Vagina (tissue), 2 donors: Measurements from ENCODE around the gene RNF144A.

Experiments used
- POLR2A ChIP-seq, 2 donors: fragments of 450-650 bp; IDR thresholded peaks; one replicate each; pipeline ENCODE4 v1.6.1; 2017; ENCODE audit warnings: antibody characterized with exemption in 2 of 2, mild to moderate bottlenecking in 2 of 2, moderate library complexity in 2 of 2
- TF ChIP-seq, protein P1 (sequence below), 3 experiments: fragments of 450-650 bp in 2 of 3; fragments of 200-600 bp in 1 of 3; sonication (generic) in 1 of 3; IDR thresholded peaks; one replicate each; pipeline ENCODE4 v1.5.1; 2017 to 2019; ENCODE audit warnings: antibody characterized with exemption in 3 of 3, mild to moderate bottlenecking in 2 of 3, moderate library complexity in 2 of 3

- TF ChIP-seq, protein P1, sequence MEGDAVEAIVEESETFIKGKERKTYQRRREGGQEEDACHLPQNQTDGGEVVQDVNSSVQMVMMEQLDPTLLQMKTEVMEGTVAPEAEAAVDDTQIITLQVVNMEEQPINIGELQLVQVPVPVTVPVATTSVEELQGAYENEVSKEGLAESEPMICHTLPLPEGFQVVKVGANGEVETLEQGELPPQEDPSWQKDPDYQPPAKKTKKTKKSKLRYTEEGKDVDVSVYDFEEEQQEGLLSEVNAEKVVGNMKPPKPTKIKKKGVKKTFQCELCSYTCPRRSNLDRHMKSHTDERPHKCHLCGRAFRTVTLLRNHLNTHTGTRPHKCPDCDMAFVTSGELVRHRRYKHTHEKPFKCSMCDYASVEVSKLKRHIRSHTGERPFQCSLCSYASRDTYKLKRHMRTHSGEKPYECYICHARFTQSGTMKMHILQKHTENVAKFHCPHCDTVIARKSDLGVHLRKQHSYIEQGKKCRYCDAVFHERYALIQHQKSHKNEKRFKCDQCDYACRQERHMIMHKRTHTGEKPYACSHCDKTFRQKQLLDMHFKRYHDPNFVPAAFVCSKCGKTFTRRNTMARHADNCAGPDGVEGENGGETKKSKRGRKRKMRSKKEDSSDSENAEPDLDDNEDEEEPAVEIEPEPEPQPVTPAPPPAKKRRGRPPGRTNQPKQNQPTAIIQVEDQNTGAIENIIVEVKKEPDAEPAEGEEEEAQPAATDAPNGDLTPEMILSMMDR (IDR thresholded peaks at IDR 0.05): no peak
- no peak for TF ChIP-seq POLR2A (IDR thresholded peaks at IDR 0.05)
Observed at GRCh38 chr2:6990871-6991270, 73.7 kb downstream of the RNF144A start.
